ENCODE measurements around the gene CCDC154.

Gene CCDC154

DNA sequence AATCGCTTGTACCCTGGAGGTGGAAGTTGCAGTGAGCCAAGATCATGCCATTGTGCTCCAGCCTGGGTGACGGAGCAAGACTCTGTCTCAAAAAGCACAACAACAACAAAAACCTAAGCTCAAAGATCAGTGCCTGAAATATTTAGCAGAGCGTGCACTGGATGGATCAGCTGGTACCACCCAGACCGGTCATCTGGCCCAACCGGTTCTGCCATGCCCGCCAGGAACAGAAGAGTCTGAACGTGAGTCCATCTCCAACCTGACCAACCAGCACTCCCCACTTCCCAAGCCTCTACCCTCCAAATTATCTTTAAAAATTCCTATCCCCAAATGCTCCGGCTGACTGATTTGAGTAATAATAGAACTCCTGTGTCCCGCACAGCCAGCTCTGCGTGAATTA is 22.3 kb downstream of the CCDC154 start:
- no peak for DNase-seq (ENCODE audit: low read depth)

GRCh38 chr16:1420111-1420539 is 24.2 kb downstream of the CCDC154 start:
- no peak for DNase-seq (ENCODE audit: low read depth)

GRCh38 chr16:1416521-1416941 is 27.8 kb downstream of the CCDC154 start:
- no peak for DNase-seq (ENCODE audit: low read depth)

DNA sequence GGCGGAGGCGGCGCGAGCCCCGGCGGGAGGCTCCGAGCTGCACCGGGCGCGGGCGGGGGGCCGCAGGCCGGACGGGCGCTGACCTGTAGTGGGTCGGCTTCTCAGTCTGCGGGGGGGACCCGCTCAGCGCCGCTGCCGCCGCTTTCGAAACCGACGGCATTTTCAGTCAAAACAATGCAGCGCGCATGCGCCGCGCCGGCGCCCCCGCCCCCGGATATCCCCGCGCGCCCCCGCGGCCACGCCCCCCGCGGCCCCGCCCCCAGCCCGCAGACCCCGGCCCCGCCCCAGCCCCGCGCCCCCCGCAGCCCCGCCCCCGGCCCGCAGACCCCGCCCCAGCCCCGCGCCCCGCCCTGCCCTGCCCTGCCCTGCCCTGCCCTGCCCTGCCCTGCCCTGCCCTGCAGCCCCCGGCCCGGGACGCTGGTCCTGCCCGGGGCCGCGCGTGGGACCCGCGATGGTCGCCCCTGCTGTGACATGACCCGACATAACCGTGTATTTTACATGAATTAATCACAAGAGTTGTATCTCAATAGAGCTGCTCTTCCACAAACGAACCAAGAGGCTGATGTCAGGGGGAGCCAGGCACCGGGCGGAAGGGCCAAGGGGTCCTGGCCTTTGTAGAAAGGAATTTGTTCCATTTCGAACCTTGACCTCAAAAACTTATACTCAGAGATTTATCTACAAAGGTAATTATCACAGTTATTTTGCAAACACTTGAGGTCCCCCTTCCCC is 29.7 kb downstream of the CCDC154 start, which contains the start of gene UNKL:
Gene UNKL (minus strand): TSS at position 173 of the 729 bp plus-strand sequence. CDS start 13 bp downstream, at position 160.
- DNase-seq (ENCODE audit: low read depth) = no peak

GRCh38 chr16:1413684-1414531 is 30.4 kb downstream of the CCDC154 start:
- no peak for DNase-seq (ENCODE audit: low read depth)

GRCh38 chr16:1412847-1413246 is 31.5 kb downstream of the CCDC154 start:
- no peak for DNase-seq (ENCODE audit: low read depth)

- peak; percentile 48 for DNase-seq (ENCODE audit: low read depth)
Measured at GRCh38 chr16:1408171-1408837, 36.1 kb downstream of the CCDC154 start.

GRCh38 chr16:1407753-1408152 is 36.6 kb downstream of the CCDC154 start:
- DNase-seq (ENCODE audit: low read depth) = no peak

GRCh38 chr16:1403733-1404132 is 40.6 kb downstream of the CCDC154 start:
- DNase-seq (ENCODE audit: low read depth) = no peak

DNA sequence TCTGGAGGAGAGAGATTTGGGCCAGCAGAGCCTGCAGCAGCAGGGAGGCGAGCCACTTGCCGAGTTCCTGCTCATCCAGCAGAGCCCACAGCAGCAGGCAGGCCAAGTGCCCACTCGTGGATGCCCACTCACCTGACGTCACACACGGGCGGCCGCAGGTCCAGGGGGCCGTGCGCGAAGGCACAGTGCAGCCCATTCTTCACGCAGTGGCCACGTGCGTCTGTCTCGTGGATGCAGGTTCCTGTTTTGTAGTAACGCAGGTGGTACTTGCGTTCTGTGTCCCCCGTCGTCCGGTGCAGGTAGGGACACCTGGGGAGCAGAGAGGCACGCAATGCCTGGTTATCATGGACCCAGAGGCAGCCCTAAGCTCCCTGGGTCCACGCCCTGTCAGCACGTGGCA is 41.3 kb downstream of the CCDC154 start:
- no peak for DNase-seq (ENCODE audit: low read depth)

DNA sequence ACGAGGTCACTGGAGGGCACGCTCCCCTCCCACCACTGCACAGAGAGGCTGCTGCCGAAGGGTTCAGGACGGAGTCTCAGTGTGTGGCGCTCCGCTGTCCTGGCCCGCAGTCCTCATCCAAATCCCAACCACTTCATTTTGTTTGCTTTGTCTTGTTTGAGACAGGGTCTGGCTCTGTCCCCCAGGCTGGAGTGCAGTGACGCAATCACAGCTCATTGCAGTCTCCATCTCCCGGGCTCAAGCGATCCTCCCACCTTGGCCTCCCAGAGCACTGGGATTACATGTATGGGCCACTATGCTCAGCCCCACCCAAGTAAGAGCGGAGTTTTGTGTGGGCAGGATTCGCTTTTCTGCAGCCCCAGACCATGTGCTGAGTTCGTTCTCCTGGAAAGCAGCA is 42.6 kb downstream of the CCDC154 start:
- no peak for DNase-seq (ENCODE audit: low read depth)

DNA sequence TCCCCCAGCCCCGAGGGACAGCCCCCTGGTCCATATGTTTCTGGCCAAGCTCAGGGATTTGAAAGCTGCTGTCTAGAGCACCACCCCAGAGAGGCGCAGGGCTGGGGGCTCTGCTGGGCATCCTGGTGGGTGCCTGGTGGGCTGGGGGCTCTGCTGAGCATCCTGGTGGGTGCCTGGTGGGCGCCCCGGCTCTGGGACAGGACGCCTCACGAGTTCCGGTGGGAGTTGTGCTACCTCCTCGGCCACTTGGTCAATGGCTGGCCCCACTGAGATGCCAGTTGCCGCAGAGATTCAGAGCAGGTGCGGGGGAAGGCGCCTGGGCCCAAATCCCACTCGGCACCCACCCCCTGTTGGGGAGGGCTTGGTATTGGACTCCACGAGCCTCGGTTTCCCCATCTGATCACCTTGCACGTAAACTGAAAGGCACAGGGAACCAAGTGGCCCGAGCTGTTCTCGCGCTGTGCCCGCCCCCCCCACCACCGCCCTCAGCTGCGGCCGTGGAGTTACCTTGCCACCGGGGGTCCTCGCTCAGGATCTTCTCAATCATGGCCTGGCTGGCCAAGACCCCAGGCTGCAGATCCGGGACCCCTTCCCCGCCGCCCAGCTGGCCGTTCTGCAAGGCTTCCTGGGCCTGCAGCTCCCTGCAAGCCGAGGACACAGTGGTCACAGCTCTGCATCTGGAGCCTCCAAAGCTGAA is 43.1 kb downstream of the CCDC154 start:
- no peak for DNase-seq (ENCODE audit: low read depth)

DNA sequence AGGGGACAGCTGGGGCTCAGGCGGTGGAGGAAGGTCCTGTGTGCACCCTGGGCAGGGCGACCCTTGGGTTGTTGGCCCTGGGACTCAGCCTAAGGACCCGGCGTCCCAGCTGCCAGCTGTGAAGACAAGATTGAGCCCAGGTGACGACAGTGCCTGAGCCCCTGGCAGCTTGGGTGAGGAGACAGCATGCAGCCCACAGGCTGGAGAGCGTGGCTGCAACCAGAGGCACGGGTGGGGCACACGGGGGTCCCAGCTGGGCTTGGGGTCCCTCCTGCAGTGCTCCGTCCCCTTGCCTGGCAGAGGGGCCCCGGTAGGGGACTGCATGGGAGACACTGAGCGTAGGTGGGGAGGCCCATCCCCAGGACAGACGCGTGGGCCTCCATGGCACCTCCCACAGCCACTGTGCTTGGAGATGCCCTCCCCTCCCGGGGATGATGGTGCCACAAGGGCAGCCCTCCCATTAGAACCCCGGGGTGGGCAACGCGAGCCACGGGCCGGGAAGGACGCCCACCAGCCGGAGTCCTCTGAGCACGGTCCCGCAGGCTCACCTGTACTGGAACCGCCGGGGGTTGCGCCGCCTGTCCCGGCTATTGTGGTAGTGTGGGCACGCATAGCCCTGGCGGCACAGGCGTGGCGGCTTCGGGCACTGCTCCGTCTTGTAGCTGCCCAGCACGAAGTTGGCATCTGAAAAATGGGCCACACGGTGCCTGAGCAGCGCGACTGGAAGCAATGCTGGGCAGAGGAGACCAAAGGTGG is 45.4 kb downstream of the CCDC154 start:
- DNase-seq (ENCODE audit: low read depth) = no peak

DNA sequence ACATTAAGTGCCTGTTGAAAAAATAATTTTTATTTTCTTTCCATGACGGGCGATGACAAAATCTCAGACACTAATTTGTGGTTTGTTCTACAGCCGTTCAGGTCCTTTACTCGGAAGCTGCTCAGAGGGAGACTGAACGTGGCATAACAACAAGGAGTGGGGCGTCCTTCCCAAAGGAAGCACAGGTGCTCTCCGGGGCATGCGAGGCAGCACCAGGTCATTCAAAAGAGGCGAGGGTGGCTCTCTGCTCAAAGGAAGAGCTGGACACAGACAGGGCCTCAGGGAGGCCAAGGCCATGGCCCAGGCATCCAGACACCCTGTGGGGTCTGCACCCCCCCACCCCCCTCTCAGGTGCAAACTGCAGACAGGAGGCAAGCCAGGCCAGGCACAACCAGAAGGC is 46.0 kb downstream of the CCDC154 start:
- DNase-seq (ENCODE audit: low read depth) = no peak

GRCh38 chr16:1397779-1398178 is 46.6 kb downstream of the CCDC154 start:
- DNase-seq (ENCODE audit: low read depth) = no peak

DNA sequence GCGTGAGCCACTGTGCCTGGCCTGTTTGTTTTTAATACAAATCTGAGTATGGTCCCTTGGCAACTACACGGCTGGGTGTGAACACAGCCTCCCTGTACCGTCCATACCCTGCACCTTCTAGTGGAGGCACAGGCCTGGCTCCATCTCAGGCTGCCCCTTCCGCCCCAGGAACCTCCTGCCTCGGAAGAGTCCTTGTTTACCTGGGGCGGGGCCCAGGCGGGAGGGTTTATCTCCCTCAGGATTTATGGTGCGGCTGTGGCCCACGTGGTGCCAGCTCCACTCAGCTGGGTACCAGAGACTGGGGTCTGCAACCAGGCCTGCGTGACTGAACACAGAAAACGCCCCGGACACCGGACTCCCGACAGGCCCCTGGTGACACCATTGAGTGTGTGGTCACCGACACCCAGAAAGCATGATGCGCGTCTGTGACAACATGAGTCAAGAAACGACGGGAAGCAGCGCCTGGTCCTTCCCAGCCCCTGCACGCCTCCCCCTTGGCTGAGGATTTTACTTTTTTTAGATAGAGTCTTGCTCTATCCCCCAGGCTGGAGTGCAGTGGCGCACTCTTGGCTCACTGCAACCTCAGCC is 48.8 kb downstream of the CCDC154 start:
- no peak for DNase-seq (ENCODE audit: low read depth)

- no peak for DNase-seq (ENCODE audit: low read depth)
Measured at GRCh38 chr16:1394367-1394951, 49.9 kb downstream of the CCDC154 start.

DNA sequence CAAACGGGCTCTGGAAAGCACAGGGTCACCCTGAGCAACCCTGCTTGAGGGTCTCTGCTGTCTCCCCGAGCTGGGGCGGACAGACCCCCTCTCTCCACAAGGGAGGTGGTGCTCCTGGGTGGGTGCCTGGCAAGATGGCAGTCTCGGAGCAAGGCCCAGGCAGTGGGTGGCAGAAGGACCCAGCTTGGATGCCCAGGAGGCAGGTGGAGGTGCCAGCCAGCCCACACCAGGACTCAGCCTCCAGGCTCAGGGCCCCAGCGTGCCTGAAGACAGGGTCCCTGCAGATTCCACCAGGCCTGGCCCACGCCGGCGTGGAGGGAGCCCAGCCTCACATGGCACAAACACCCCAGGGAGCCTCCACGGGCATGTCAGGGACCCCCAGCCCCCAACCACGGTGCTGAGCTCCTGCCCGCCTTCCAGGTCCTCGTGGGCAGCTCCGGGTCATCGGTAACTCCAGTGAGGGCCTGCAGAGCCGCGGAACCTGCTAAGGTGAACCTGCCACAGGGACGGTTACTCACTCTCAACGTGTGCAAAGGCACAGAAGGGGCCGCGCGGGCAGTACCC is 50.7 kb downstream of the CCDC154 start:
- no peak for DNase-seq (ENCODE audit: low read depth)

DNA sequence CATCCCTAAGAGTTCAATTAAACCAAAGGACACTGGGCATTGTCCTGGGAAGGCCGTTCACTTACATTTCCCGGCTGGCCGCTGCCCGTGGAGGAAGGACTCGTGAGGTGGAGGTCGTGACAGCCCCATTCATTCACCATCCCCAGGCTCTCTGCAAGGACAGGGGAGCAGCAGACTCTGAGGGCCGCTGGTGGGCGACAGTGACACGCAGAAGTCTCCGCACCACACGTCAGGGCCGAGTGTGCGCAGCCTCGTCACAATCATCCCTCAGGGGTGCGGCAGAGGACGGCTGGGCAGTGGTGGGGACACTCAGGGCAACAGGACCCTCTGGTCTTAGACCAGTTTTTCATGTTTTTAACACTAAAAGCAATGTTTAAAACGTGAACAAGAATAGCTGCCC is 51.5 kb downstream of the CCDC154 start:
- no peak for DNase-seq (ENCODE audit: low read depth)

GRCh38 chr16:1390239-1390779 is 54.0 kb downstream of the CCDC154 start:
- no peak for DNase-seq (ENCODE audit: low read depth)

Measured in HS-27A (cell line).